Keratinocyte (primary cell): ENCODE data around the gene HINFP.

Experiments used
- CTCF ChIP-seq, 3 experiments: IDR thresholded peaks in 1 of 3; conservative IDR thresholded peaks in 1 of 3; optimal IDR thresholded peaks in 1 of 3; 2 replicates in 2 of 3; 3 replicates in 1 of 3; pipeline versions ENCODE3 to v1.5.1; 2011; ENCODE audit warnings: low read length in 3 of 3, mild to moderate bottlenecking in 3 of 3, moderate library complexity in 2 of 3, control low read depth in 1 of 3, inconsistent platforms in 1 of 3; ENCODE audit not compliant: insufficient read depth in 2 of 3; ENCODE audit errors: extremely low read depth in 1 of 3
- EZH2 ChIP-seq: IDR thresholded peaks from one replicate; pipeline ENCODE4 v1.6.1; 2012; ENCODE audit warnings: inconsistent platforms, mild to moderate bottlenecking, low read length, moderate library complexity

GRCh38 chr11:119118946-119119345 lies 2.4 kb upstream of the HINFP start:
- TF ChIP-seq CTCF (optimal IDR thresholded peaks at IDR 0.05 in 1 of 3, IDR thresholded peaks at IDR 0.05 in 1 of 3, conservative IDR thresholded peaks at IDR 0.05 in 1 of 3; ENCODE audit: extremely low read depth in 1 of 3, insufficient read depth in 2 of 3, low read length in 3 of 3) (no peak), EZH2 (no peak)
